Ishikawa (cell line): ENCODE measurements around the gene NRXN3.

ENCODE experiments used
- EGR1 ChIP-seq: IDR thresholded peaks from 2 replicates; pipeline ENCODE4 v1.6.1; 2012
- RAD21 ChIP-seq: IDR thresholded peaks from 2 replicates; pipeline ENCODE4 v1.6.1; 2012; ENCODE audit warnings: low read depth
- ZBTB7A ChIP-seq: IDR thresholded peaks from 2 replicates; pipeline ENCODE4 v1.6.1; 2012; ENCODE audit warnings: low read depth
- TF ChIP-seq, protein P1 (sequence below): IDR thresholded peaks from 2 replicates; pipeline ENCODE4 v1.6.1; 2012

DNA sequence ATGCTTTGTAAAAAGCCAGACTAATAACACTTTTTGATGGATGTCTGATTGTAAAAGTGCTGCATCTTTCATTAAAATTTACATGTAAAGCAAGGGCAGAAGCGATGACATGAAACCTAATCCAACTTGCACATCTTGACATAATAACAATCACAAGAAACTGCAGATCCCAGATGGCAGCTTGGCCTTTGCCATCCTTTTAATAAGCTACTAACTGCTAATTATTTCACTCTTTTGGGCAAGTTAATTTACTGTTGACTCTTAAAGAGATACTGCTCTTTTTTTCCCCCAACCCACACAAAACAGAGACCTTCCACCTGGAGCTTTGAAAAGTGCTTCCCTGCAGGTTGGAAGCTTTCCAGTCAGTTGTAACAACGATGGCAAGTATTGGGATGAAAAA, 137.5 kb downstream of the NRXN3 start:
- TF ChIP-seq, protein P1, sequence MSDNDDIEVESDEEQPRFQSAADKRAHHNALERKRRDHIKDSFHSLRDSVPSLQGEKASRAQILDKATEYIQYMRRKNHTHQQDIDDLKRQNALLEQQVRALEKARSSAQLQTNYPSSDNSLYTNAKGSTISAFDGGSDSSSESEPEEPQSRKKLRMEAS: no peak
- TF ChIP-seq ZBTB7A (no peak), RAD21 (no peak), EGR1 (no peak)
